Islet precursor cell (in vitro differentiated cells): Measurements from ENCODE around the gene CRHR1.
A peak's percentile ranks its signal among the peaks of the same experiment; 100 is the strongest.

Experiments
- DNase-seq: peaks from one replicate; pipeline ENCODE4 v3.0.0-alpha.2; 2018

CRHR1 gene

GRCh38 chr17:45790296-45790922 lies 6.3 kb downstream of the CRHR1 start:
- DNase-seq = no peak

GRCh38 chr17:45791041-45791582 lies 7.0 kb downstream of the CRHR1 start:
- DNase-seq = no peak

GRCh38 chr17:45791935-45792334 lies 7.8 kb downstream of the CRHR1 start:
- DNase-seq = no peak

- no peak for DNase-seq
Observed at GRCh38 chr17:45792437-45792836, 8.3 kb downstream of the CRHR1 start.

- DNase-seq = no peak
Observed at GRCh38 chr17:45792995-45793755, 9.1 kb downstream of the CRHR1 start.

GRCh38 chr17:45793999-45794540 lies 9.9 kb downstream of the CRHR1 start:
- DNase-seq = no peak

GRCh38 chr17:45794840-45795239 lies 10.7 kb downstream of the CRHR1 start:
- DNase-seq = peak; percentile 91

- DNase-seq = no peak
Observed at GRCh38 chr17:45800816-45801215, 16.7 kb downstream of the CRHR1 start.

GRCh38 chr17:45801421-45801820 lies 17.3 kb downstream of the CRHR1 start:
- DNase-seq = no peak

- DNase-seq = no peak
Observed at GRCh38 chr17:45808845-45809244, 24.7 kb downstream of the CRHR1 start.

GRCh38 chr17:45809499-45809898 lies 25.4 kb downstream of the CRHR1 start:
- no peak for DNase-seq

GRCh38 chr17:45812102-45812501 lies 28.0 kb downstream of the CRHR1 start:
- DNase-seq = no peak

- DNase-seq = peak; percentile 88
Observed at GRCh38 chr17:45813048-45813725, 29.1 kb downstream of the CRHR1 start.

GRCh38 chr17:45814622-45815606 lies 30.8 kb downstream of the CRHR1 start:
- DNase-seq = no peak

- DNase-seq = no peak
Observed at GRCh38 chr17:45815752-45816151, 31.6 kb downstream of the CRHR1 start.

GRCh38 chr17:45818041-45818440 lies 33.9 kb downstream of the CRHR1 start:
- no peak for DNase-seq

GRCh38 chr17:45818699-45819098 lies 34.6 kb downstream of the CRHR1 start:
- no peak for DNase-seq

GRCh38 chr17:45819632-45820031 lies 35.5 kb downstream of the CRHR1 start:
- no peak for DNase-seq

- DNase-seq = no peak
Observed at GRCh38 chr17:45820052-45820780, 36.1 kb downstream of the CRHR1 start.

GRCh38 chr17:45821147-45821546 lies 37.0 kb downstream of the CRHR1 start:
- no peak for DNase-seq

GRCh38 chr17:45823598-45823997 lies 39.5 kb downstream of the CRHR1 start:
- no peak for DNase-seq
